ENCODE measurements around the gene HRAS. TPM values are rescaled to one million over a fixed set of nuclear protein-coding genes. Genes with fewer than 3 reads are reported as not detected.

HRAS gene
- total RNA-seq, 1 donor from 2014 or later, result 62.5 TPM

DNA sequence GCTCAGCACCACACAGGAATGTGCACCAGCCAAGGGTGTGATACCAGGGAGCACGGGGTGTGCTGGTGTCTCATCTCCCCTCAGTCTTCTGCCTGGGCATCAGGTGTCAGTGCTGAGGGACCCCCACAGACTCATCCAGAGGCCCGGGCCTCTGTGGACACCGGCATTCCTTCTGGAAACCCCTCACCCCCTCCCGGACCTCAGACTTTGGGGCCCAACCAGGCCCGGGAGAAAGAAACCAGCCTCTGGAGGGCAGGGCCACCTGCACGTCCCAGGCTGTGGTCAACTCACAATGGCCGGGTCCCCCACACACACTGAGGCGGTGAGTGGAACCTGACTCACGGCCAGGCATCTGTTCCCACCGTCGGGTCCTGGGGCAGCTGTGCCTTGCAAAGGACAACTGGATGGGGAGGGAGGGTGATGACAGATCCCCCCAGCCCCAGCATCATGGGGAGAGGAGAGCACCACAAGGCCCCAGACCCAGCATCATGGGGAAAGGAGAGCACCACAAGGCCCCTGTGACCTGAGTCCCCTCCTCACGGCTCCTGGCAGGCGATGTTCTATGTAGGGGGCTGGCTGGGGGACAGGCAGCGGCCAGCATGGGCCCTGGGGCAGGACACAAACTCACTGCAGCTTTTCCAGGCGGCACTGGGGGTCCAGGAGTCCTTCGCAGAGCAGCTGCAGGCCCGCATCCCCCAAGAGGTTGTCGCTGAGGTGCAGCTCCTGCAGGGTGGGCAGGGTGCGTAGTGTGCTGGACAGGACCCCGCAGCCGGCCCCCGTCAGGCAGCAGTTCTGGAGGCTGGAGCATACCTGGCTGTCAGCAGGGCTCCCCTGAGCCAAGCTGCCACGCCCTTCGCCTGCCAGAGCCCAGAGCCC lies 35.9 kb downstream of the HRAS start:
- intact Hi-C loops (cut with micrococcal nuclease), result no loop called here

- intact Hi-C loops (cut with micrococcal nuclease), result no loop called here
Observed at GRCh38 chr11:498297-499181, 36.8 kb downstream of the HRAS start.

- intact Hi-C loops (cut with micrococcal nuclease), result no loop called here
Observed at GRCh38 chr11:497565-498296, 37.6 kb downstream of the HRAS start.

GRCh38 chr11:496834-497564 lies 38.4 kb downstream of the HRAS start:
- intact Hi-C loops (cut with micrococcal nuclease), result no loop called here

DNA sequence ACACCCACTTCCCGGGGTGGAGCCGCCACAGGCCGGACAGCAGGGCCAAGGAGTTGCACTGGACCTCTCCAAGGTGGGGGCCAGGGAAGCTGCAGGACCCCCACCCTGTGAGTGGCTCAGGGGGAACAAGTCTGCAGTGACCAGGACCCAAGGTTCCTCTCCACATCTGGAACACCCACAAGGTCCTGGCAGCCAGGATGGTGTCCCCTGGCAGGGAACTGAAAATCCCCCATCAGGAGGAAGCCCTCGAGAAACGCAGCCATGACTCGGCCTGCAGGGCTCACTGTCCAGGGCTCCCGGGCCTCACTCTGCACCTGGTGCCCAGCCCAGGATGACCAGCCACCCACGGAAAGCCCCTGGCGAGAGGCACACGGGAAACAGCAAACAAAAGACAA lies 39.8 kb downstream of the HRAS start:
- intact Hi-C loops (cut with micrococcal nuclease), result no loop called here

DNA sequence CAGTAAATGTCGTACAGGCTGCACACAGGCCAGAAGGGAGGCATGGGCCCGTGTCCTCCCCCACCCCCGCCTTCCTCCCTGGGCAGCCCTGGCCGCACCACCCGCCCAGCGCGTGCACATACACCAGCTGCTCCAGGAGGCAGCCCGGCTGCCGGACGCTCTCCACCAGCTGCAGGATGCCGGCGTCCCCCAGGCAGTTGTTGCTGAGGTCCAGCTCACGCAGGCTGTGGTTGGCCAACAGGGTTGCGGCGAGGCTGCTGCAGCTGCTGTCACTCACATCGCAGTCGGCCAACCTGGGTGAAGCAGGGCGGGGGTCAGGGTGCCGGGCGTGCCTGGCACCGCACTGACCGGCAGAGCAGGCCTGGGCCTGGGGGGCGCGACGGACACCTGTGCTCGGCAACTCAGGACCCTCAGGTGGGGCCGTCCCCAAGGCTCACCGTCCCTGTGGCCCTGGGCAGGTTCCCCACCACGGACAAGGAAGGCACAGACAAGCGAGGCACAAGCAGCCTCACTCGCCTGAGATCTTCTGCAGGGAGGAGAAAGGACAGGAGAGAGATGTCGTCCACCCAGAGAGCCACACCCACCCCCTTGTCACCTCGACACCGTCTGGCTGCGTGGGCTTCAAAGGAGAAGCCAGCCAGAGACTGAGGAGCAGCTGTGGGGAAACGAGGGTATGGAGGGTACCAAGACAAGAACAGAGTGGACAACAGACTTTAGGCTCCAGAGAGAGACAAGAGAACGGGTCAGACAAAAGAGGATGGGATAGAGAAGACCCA lies 40.4 kb downstream of the HRAS start:
- intact Hi-C loops (cut with micrococcal nuclease), result no loop called here

DNA sequence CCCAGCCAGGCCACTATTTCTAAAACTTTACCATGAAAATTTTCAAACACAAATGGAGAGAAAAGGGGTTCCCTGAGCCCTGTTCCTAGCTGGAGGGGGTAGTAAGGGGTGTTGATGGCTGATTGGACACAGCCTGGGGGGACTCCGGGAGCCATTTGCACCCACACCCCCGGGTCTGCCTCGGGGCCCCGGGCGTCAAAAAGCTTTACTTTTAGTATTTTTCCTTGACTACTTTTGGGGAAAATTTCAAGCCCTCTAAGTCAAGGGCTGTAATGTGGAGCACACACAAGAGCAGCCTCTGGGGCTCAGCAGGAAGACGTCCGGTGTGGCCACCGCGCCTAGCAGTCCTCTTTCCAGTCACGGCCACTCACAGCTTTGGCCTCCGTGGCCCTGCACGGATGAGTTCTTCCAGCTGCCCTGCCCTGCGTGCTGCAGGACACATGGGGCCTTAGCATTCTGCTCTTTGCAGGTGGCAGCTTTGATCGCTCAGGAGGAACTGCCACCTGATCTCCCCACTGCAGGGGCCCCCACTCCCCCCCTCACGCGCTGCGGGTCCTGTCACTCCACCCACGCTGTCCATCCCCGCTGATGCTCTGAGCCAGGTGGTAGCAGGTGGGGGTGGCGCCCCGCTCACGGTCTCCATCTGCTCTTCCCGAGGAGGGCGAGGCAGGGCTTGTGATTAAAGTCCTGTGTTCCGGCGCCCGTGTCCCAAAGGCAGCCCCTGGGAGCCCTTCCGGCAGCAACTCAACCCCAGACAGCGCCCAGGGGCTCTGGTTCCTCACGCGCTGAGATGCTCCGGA lies 42.7 kb downstream of the HRAS start:
- intact Hi-C loops (cut with micrococcal nuclease), result no loop called here

GRCh38 chr11:491358-491757 lies 44.0 kb downstream of the HRAS start:
- intact Hi-C loops (cut with micrococcal nuclease), result no loop called here

DNA sequence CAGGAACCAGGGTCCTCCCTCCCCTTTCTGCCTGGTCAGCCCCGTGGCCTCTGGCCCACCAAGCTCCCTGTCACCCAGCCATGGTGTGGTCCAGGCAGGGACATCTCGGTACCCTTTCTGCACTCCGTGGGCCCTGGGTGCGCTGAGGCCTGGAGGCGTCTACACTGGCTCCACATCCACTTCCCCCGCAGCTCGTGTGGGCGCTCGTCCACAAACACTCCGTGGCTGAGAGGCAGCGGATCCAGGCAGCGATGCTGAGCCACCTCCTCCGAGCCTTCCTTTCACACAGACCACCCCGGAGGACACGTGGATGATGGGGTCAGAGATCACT lies 44.5 kb downstream of the HRAS start:
- intact Hi-C loops (cut with micrococcal nuclease), result no loop called here

- intact Hi-C loops (cut with micrococcal nuclease), result no loop called here
Observed at GRCh38 chr11:490186-490929, 45.0 kb downstream of the HRAS start.

DNA sequence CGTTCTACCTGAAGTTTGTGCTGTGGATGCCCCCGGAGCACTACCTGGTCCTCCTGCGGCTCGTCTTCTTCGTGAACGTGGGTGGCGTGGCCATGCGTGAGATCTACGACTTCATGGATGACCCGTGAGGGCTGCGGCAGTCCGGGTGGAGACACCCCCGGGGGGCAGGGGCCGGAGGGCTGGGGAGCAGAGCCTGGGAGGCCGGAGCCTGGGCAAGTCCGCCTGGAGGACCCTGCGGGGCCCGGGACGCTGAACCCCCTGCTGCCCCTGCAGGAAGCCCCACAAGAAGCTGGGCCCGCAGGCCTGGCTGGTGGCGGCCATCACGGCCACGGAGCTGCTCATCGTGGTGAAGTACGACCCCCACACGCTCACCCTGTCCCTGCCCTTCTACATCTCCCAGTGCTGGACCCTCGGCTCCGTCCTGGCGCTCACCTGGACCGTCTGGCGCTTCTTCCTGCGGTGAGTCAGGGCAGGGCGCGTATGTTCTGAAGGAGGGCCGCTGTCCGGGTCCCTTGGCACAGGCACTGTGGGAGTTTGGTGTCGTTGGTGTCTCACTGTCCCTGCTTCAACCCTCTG lies 45.7 kb downstream of the HRAS start:
- intact Hi-C loops (cut with micrococcal nuclease), result no loop called here

DNA sequence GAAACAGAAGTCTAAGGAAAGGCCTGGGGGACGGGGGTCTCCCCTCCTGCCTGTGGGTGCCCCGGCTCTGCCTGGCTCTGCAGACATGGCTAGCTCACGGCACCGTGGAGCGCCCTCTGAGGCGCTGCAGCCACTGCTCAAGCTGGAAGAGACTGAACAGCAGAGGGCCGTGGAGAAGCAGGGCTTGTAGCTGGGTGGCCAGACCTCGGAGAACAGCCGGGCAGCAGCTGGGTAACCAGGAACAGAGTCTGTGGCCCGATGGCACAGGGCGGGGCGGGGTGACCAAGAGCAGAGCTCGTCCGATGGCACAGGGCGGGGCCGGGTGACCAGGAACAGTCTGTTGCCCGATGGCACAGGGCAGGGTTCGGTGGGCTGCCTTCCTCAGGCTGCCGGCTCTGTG lies 46.4 kb downstream of the HRAS start:
- intact Hi-C loops (cut with micrococcal nuclease), result no loop called here

DNA sequence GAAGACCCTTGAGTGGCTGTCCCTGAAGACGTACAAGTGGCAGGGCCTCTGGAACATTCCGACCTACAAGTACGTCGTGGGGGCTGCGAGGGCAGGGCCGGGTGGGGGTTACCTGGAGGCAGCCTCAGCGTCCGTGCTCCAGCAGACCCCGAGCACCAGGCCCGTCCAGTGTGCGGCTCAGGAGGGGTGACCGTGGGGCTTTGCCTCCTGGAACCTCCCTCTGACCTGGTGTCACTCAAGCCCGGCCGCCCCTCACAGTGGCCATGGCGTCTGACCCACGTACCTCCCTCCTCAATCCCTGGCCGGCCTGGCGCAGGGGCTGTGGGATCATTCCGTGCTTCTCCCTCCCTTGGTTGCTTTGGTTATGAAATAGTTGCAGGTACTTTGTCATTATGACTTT lies 46.8 kb downstream of the HRAS start:
- intact Hi-C loops (cut with micrococcal nuclease), result no loop called here

DNA sequence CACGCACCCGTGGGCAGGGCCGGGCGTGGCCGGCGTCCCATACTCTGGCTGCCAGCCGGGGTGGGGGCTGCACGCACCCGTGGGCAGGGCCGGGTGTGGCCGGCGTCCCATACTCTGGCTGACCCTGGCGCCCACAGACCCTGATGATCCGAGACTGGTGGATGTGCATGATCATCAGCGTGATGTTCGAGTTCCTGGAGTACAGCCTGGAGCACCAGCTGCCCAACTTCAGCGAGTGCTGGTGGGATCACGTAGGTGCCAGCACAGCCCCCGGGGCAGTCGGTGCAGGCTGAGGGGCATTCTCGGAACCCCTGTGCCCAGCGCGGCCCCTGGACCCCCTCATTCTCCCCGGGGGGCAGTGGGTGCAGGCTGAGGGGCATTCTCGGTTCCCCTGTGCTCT lies 47.3 kb downstream of the HRAS start:
- intact Hi-C loops (cut with micrococcal nuclease), result no loop called here

DNA sequence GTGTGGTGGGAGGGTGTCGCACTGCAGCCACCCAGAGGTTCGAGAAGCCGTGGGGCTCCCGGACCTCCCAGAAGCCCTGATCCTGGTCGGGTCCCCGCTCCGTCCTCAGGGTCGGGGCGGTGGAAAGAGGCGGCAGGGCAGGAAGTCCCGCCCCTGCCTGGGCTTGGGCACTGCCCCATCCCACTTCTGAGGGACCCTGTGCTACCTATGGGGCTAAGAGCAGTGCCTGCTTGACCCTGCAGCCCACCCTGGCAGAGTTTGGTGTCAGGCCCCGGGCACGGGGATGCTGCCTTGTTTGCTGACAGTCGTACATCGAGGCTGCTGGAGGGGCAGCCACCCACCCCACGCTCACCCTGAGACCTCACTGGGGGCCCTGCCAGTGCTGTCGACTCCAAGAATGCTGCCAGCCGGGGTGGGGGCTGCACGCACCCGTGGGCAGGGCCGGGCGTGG lies 47.8 kb downstream of the HRAS start:
- intact Hi-C loops (cut with micrococcal nuclease), result no loop called here

GRCh38 chr11:486189-486588 lies 49.2 kb downstream of the HRAS start:
- intact Hi-C loops (cut with micrococcal nuclease), result no loop called here

GRCh38 chr11:484616-485015 lies 50.8 kb downstream of the HRAS start:
- intact Hi-C loops (cut with micrococcal nuclease), result no loop called here
